ENCODE measurements around the gene ENO2. TPM values are rescaled to one million over a fixed set of nuclear protein-coding genes. Genes with fewer than 3 reads are reported as not detected.

The ENO2 gene
- total and polyA plus RNA-seq, 2 experiments from 2014 or later: 43.5 to 53.5 TPM

DNA sequence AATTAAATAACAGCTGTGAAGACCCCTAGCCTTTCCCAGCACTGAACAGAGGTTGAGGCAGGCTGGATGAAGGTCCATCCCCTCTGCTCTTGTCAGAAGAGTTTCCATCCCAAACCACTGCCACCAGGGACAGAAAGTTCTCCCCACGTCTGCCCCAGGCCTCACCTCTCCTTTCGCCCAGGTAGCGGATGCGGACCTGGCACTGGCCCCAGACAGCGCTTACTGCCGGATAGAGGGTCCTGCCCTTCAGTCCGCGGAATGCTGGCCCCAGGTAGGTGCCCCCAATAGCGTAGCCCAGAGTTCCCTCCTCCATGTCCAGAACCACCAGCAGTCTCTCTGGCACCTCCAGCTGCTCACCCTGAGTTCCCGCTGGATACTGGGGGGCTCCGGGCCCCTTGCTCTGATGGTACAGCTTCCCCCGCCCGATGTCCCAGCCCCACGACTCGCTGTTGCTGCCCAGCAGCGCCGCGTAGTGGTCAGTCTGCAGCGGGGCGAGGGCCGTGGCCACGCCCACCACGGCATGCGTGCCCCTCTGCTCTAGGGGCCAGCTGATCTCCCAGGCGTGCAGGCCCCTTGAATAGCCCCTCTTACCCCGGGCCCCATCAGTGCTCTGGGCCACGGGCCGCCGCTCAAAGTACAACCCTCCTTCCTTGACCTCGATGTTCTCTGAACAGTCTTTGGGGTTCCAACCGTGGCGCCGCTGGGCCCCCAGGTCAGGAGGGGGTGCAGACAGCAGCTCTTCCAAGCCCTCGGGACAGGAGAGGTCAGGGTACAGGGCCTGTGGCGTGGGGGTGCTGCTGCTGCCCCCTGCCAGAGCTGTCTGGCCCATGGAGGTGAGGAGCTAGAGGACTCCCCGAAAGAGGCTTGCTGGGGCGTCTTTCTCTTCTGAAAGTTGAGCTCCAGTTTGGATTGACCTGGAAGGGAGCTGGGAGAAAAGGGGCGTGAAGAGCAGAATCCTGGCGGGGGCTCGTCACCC lies 42.0 kb upstream of the ENO2 start (continued):
- peak; percentile 80 to 97 for TF ChIP-seq CTCF (conservative IDR thresholded peaks at IDR 0.05; ENCODE audit: low read depth in 2 of 2)
- TF ChIP-seq ETS1 (IDR thresholded peaks at IDR 0.05): peak; percentile 35; the same call in 1 of the 2 replicates
- TF ChIP-seq CREB1 (CRISPR knock-in tag; IDR thresholded peaks at IDR 0.05; ENCODE audit: low read depth): peak; percentile 55; the same call in 1 of the 2 replicates
- no peak for TF ChIP-seq JUNB (IDR thresholded peaks at IDR 0.05; ENCODE audit: unreplicated experiment)
- TF ChIP-seq POLR2AphosphoS5 (IDR thresholded peaks at IDR 0.05; ENCODE audit: low read depth): peak; percentile 68

DNA sequence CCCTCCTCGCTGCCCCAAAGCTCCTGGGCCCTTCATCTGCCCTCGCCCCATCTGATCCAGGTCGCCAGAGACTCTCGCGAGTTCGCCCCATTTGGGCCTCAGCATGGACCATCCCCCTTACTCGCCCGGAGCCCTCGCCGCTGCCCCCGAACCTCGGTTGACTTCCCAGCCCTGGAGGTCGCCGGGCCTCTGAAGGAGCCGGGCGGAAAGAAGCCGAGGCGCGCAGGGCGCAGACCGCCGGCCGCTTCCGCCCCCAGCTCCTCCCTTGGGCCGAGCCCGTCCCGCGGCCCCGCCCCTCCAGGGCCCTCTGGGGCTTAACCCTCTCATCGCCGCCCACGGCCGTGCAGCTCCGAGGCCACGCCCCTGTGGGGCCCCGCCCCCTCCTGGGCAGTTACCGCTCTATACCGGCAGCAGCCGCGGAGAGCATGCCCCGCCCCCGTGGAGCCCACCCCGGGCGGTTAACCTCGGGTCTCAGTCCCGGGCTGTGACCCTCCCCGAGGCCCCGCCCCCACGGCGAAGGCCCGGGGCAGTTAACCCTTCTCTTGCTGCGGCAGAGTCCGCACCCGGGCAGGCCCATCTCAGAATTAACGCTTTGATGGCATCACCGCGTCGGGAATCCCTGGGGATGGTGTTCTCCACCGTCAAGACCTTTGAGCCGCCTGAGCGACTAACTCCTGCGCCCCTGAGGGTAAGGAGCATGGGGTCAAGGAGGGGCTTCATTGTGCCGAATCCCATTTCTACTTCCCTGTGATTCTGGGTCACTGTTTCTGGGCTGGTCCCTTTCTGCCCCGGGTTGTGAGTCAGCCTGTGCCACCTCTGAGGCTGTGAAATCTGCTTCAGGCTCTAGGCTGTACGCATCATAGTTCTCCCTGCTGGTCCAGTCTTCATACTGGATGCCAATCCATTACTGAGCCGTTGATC lies 41.0 kb upstream of the ENO2 start, which contains the start of gene SPSB2:
Gene SPSB2 (minus strand): TSS at position 210 of the 921 bp plus-strand sequence. CDS start 402 bp downstream, outside the sequence.
- Mint-ChIP-seq H3K4me3 (peak within 1 kb of the TSS; percentile 92), H3K9me3 (no peaks in the 10 kb centered on the region; the same call in 1 of the 3 replicates), H3K4me1 (peaks cover 41% of the 10 kb centered on the region), H3K36me3 (ENCODE audit: low read depth) (peaks cover 45% of the 10 kb centered on the region), H3K27me3 (ENCODE audit: insufficient read depth, low read depth, poor library complexity) (peaks cover 41% of the 10 kb centered on the region), H3K27ac (peak within 1 kb of the TSS; percentile 93)
- peak within 1 kb of the TSS; percentile 91 for H3K27ac ChIP-seq (ENCODE audit: low read depth)
- H4K20me1 ChIP-seq (replicated peaks; ENCODE audit: insufficient read depth): peaks cover 29% of the 10 kb centered on the region
- peaks cover 39% of the 10 kb centered on the region for H3K4me1 ChIP-seq (ENCODE audit: insufficient read depth)
- peak within 1 kb of the TSS; percentile 100 for H3K4me2 ChIP-seq
- peak within 1 kb of the TSS; percentile 97 for H2AFZ ChIP-seq
- peaks cover 14% of the 10 kb centered on the region; the same call in 1 of the 2 replicates for H3K36me3 ChIP-seq (ENCODE audit: insufficient read depth)
- peak; percentile 74 for ATAC-seq
- TF ChIP-seq NANOG (IDR thresholded peaks at IDR 0.05; ENCODE audit: borderline replicate concordance): no peak
- no peak for TF ChIP-seq REST (IDR thresholded peaks at IDR 0.05; ENCODE audit: unreplicated experiment)
- TF ChIP-seq EZH2 (IDR thresholded peaks at IDR 0.05; ENCODE audit: low read depth, unreplicated experiment): no peak
- TF ChIP-seq POLR2AphosphoS5 (IDR thresholded peaks at IDR 0.05; ENCODE audit: low read depth): peak; percentile 86
- TF ChIP-seq JUNB (IDR thresholded peaks at IDR 0.05; ENCODE audit: unreplicated experiment): no peak
- TF ChIP-seq CTCF (conservative IDR thresholded peaks at IDR 0.05; ENCODE audit: low read depth in 2 of 2): no peak
- TF ChIP-seq ETS1 (IDR thresholded peaks at IDR 0.05): 0 out of 2 replicates have a peak, but pooled peaks have one; percentile 30
- TF ChIP-seq CREB1 (CRISPR knock-in tag; IDR thresholded peaks at IDR 0.05; ENCODE audit: low read depth): 0 out of 2 replicates have a peak, but pooled peaks have one; percentile 25
- H3K4me3 ChIP-seq: peak within 1 kb of the TSS; percentile 99
- DNase-seq (ENCODE audit: low spot score): peak; percentile 100
- peaks cover 56% of the 10 kb centered on the region for H3F3A ChIP-seq (replicated peaks; ENCODE audit: low read depth)
- H3K79me2 ChIP-seq (replicated peaks; ENCODE audit: insufficient read depth): peaks cover 23% of the 10 kb centered on the region
- H3K27me3 ChIP-seq (ENCODE audit: insufficient read depth): no peaks in the 10 kb centered on the region
- H3K9me2 ChIP-seq (ENCODE audit: insufficient read depth): no peaks in the 10 kb centered on the region

Measured in GM23338 (cell line).